Measurements from ENCODE around the gene TBC1D24. TPM values are rescaled to one million over a fixed set of nuclear protein-coding genes. Genes with fewer than 3 reads are reported as not detected.
A peak's percentile ranks its signal among the peaks of the same experiment; 100 is the strongest.

Gene TBC1D24
- polyA plus RNA-seq, 3 donors: 0.76 to 5.9 (median 2.1) TPM

- H3K4me2 ChIP-seq (replicated peaks; ENCODE audit: extremely low read depth, low read length, poor library complexity, severe bottlenecking): no peak overlapping the region
- peaks cover 0 to 1% (median 0%) of the 10 kb centered on the region in 7 donors for H3K9me3 Mint-ChIP-seq
- intact Hi-C loops (cut with micrococcal nuclease): no loop called here
- no peak overlapping the region for H3K4me3 ChIP-seq (replicated peaks in 1 of 3; ENCODE audit: low read depth in 2 of 3, low read length in 3 of 3)
- H3K27ac ChIP-seq (ENCODE audit: low read depth in 1 of 2, low read length in 2 of 2): peak overlapping the region in 1 of 2 donors; percentile 74
- peak overlapping the region in 3 of 7 donors; percentile 20 to 74 (median 67) for H3K27ac Mint-ChIP-seq
- H3K9ac ChIP-seq (ENCODE audit: insufficient read depth, low read length, poor library complexity, severe bottlenecking): no peak overlapping the region
- peaks cover 13% of the 10 kb centered on the region for H3K79me2 ChIP-seq (ENCODE audit: insufficient read depth, low read length)
- H3K27me3 Mint-ChIP-seq (ENCODE audit: low read depth in 3 of 3): peaks cover 0 to 5% (median 0%) of the 10 kb centered on the region in 3 donors
- peaks cover 40 to 58% of the 10 kb centered on the region in 2 donors for H3K36me3 Mint-ChIP-seq
- H4K20me1 ChIP-seq (ENCODE audit: insufficient read depth, low read length): peaks cover 64% of the 10 kb centered on the region
- no peaks in the 10 kb centered on the region for H3K9me3 ChIP-seq (replicated peaks in 1 of 2; ENCODE audit: control insufficient read depth in 1 of 2, insufficient read depth in 1 of 2, low read length in 2 of 2)
- peaks cover 30 to 41% of the 10 kb centered on the region in 2 donors for H3K4me1 ChIP-seq (ENCODE audit: control insufficient read depth in 1 of 2, insufficient read depth in 2 of 2, low read length in 2 of 2)
- peaks cover 31% of the 10 kb centered on the region for H3K4me1 Mint-ChIP-seq
- no peak for DNase-seq
- H3K27me3 ChIP-seq (ENCODE audit: control insufficient read depth in 2 of 2, insufficient read depth in 2 of 2, low read length in 2 of 2): no peaks in the 10 kb centered on the region
- 98% methylated on average over 30 of the region's 32 CpGs for WGBS (ENCODE audit: insufficient coverage)
- no peak overlapping the region for H2AFZ ChIP-seq (ENCODE audit: insufficient read depth, low read depth, low read length, poor library complexity, severe bottlenecking)
- H3K36me3 ChIP-seq (replicated peaks in 1 of 2; ENCODE audit: control insufficient read depth in 1 of 2, insufficient read depth in 2 of 2, low read length in 2 of 2): peaks cover 51 to 61% of the 10 kb centered on the region in 2 donors
- no peak for TF ChIP-seq CTCF (IDR thresholded peaks at IDR 0.05)
- H3K4me3 Mint-ChIP-seq: no peak overlapping the region
Measured at GRCh38 chr16:2529061-2529931, 54.4 kb downstream of the TBC1D24 start.

DNA sequence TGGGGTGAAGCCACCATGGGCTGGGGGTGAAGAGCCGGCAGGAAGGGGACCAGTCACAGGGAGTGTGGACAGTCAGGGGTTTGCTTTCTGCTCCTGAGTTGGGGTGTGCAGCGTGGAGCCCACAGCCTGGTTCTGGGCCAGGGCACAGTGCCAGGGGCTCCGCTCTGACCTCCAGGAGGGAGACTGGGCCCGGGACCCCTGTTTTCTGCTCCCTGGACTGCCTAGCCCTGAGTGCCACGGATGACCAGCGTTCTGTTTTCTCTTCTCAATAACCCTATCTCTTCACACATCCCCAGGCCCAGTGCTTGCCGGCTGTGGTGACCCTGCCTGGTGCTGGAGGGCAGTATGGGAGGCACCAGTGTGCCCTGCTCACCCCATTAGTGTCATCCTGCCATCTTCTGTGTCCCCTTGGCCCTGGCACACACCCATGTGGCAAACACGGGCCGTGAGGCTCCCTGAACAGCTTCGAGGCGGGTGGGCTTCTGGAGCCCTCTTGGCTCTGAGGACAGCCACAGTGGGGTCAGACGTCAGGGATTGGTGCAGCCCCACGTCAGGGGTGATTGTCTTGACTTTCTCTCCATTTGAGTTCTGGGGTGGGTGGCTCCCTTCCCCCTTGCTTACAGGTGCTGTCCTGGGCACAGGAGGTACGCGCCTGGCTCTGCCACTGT, 55.2 kb downstream of the TBC1D24 start:
- peaks cover 32% of the 10 kb centered on the region for H3K4me1 Mint-ChIP-seq
- H3K9me3 Mint-ChIP-seq: no peaks in the 10 kb centered on the region
- Histone ChIP-seq H3K36me3 (replicated peaks in 1 of 2; ENCODE audit: control insufficient read depth in 1 of 2, insufficient read depth in 2 of 2, low read length in 2 of 2) (peaks cover 44 to 53% of the 10 kb centered on the region in 2 donors), H3K27ac (ENCODE audit: low read depth in 1 of 2, low read length in 2 of 2) (peak overlapping the region; percentile 74 to 76), H3K4me1 (ENCODE audit: control insufficient read depth in 1 of 2, insufficient read depth in 2 of 2, low read length in 2 of 2) (peaks cover 33 to 48% of the 10 kb centered on the region in 2 donors), H3K27me3 (ENCODE audit: control insufficient read depth in 2 of 2, insufficient read depth in 2 of 2, low read length in 2 of 2) (no peaks in the 10 kb centered on the region), H3K4me2 (replicated peaks; ENCODE audit: extremely low read depth, low read length, poor library complexity, severe bottlenecking) (no peak overlapping the region), H3K79me2 (ENCODE audit: insufficient read depth, low read length) (peaks cover 8% of the 10 kb centered on the region), H2AFZ (ENCODE audit: insufficient read depth, low read depth, low read length, poor library complexity, severe bottlenecking) (no peak overlapping the region), H3K9me3 (replicated peaks in 1 of 2; ENCODE audit: control insufficient read depth in 1 of 2, insufficient read depth in 1 of 2, low read length in 2 of 2) (no peaks in the 10 kb centered on the region), H3K9ac (ENCODE audit: insufficient read depth, low read length, poor library complexity, severe bottlenecking) (no peak overlapping the region), H4K20me1 (ENCODE audit: insufficient read depth, low read length) (peaks cover 56% of the 10 kb centered on the region), H3K4me3 (replicated peaks in 1 of 3; ENCODE audit: low read depth in 2 of 3, low read length in 3 of 3) (no peak overlapping the region)
- TF ChIP-seq CTCF (IDR thresholded peaks at IDR 0.05): no peak
- no peak overlapping the region for H3K4me3 Mint-ChIP-seq
- no peak for DNase-seq
- H3K27ac Mint-ChIP-seq: peak overlapping the region; percentile 45 to 83 (median 67)
- WGBS (ENCODE audit: insufficient coverage): 97% methylated on average over 12 of the region's 15 CpGs
- intact Hi-C loops (cut with micrococcal nuclease): no loop called here
- H3K36me3 Mint-ChIP-seq: peaks cover 32 to 55% of the 10 kb centered on the region in 2 donors
- H3K27me3 Mint-ChIP-seq (ENCODE audit: low read depth in 3 of 3): peaks cover 0 to 5% (median 0%) of the 10 kb centered on the region in 3 donors
